DOHH2 (cell line): ENCODE data around the gene TLL2.

Experiments
- EZH2phosphoT487 ChIP-seq: fragments of 200-600 bp; sonication (generic); IDR thresholded peaks from 2 replicates; pipeline ENCODE4 v1.6.1; 2017; ENCODE audit warnings: borderline replicate concordance, mild to moderate bottlenecking, antibody characterized with exemption, low read length, moderate library complexity, mixed read lengths
- TF ChIP-seq, protein P1 (sequence below): fragments of 200-600 bp; sonication (generic); IDR thresholded peaks from one replicate; pipeline ENCODE4 v1.5.1; 2014; ENCODE audit warnings: antibody characterized with exemption, mild to moderate bottlenecking, low read depth, low read length; ENCODE audit not compliant: poor library complexity, severe bottlenecking

DNA sequence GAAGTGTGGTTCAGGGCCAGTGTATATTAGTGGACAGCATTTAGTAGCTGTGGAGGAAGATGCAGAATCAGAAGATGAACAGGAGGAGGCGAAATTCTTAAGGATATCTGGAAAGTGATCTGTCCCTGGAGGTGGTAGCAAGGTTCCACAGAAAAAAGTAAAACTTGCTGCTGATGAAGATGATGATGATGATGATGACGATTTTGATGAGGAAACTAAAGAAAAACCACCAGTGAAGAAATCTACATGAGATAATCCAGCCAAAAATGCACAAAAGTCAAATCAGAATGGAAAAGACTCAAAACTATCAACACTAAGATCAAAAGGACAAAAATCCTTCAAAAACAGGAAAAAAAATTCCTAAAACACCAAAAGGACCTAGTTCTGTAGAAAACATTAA, 46.8 kb upstream of the TLL2 start:
- TF ChIP-seq, protein P1, sequence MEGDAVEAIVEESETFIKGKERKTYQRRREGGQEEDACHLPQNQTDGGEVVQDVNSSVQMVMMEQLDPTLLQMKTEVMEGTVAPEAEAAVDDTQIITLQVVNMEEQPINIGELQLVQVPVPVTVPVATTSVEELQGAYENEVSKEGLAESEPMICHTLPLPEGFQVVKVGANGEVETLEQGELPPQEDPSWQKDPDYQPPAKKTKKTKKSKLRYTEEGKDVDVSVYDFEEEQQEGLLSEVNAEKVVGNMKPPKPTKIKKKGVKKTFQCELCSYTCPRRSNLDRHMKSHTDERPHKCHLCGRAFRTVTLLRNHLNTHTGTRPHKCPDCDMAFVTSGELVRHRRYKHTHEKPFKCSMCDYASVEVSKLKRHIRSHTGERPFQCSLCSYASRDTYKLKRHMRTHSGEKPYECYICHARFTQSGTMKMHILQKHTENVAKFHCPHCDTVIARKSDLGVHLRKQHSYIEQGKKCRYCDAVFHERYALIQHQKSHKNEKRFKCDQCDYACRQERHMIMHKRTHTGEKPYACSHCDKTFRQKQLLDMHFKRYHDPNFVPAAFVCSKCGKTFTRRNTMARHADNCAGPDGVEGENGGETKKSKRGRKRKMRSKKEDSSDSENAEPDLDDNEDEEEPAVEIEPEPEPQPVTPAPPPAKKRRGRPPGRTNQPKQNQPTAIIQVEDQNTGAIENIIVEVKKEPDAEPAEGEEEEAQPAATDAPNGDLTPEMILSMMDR = no peak
- no peak for TF ChIP-seq EZH2phosphoT487
